H1 (cell line): Measurements from ENCODE around the gene CSF3. TPM values are rescaled to one million over a fixed set of nuclear protein-coding genes. Genes with fewer than 3 reads are reported as not detected.

ENCODE experiments used
- NANOG ChIP-seq: IDR thresholded peaks from 2 replicates; pipeline ENCODE4 v1.6.1; 2011; ENCODE audit warnings: low read length, low read depth, mild to moderate bottlenecking, inconsistent platforms; ENCODE audit not compliant: insufficient read depth, poor library complexity, severe bottlenecking
- POLR2AphosphoS5 ChIP-seq: IDR thresholded peaks from 2 replicates; pipeline ENCODE4 v1.6.1; 2011; ENCODE audit warnings: low read depth, low read length
- SIX5 ChIP-seq: IDR thresholded peaks from 2 replicates; pipeline ENCODE4 v1.6.1; 2011; ENCODE audit warnings: mild to moderate bottlenecking, low read depth, low read length
- polyA plus RNA-seq, 7 experiments: library from polyadenylated mRNA; depleted of rRNA in 3 of 7; stranded (reverse) in 5 of 7; unstranded in 2 of 7; fragments of >200 nt in 5 of 7; fragments of 200-250 nt in 2 of 7; gene quantifications; 1 replicate in 5 of 7; 2 replicates in 1 of 7; 4 replicates in 1 of 7; pipeline versions ENCODE4 v1.2.1 to v1.2.3, GENCODE V29; 2011 to 2013; ENCODE audit warnings: missing spikeins in 2 of 7, mixed read lengths in 2 of 7
- total RNA-seq: library from RNA; stranded (reverse); fragmentation: NEBNext Ultra II Directional; extraction: Animal tissue kit (Norgen Biotek cat#: 25700); gene quantifications from 2 replicates; pipeline ENCODE4 v1.2.1, GENCODE V29; 2021

CSF3 gene
- total and polyA plus RNA-seq, 2 of the 8 experiments (the other 6 are each of a cell fraction or from before 2014, with no cell fraction given) = 0.03 TPM; not detected in 1

DNA sequence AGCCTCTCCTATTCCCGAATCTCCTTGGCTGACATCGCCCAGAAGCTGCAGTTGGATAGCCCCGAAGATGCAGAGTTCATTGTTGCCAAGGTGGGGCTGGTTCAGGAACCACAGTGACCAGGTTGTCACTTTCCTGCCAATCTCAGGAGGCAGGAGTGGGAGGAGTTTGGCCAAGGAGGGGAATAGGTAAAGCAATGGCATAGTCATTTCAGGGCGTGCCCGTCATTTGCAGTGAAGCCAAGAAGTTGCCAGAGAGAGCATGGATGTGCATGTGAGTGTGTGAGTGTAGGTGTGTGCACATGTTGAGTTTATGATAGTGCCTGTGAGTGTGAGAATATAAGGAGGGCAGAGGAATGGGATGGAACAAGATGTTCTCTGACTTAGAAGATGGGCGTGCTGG lies 19.8 kb upstream of the CSF3 start (continued):
- TF ChIP-seq SIX5 (no peak), NANOG (no peak), POLR2AphosphoS5 (no peak)
- TF ChIP-seq, all 59 proteins: peak for 0
